Activated CD4-positive, alpha-beta T cell treated with anti-CD3 and anti-CD28 coated beads, Interleukin-2, amount 10 ng/mL, durations not matched to agents 7 days and 5 days (primary cell): ENCODE measurements around the gene OCIAD2. TPM values are rescaled to one million over a fixed set of nuclear protein-coding genes. Genes with fewer than 3 reads are reported as not detected.
A peak's percentile ranks its signal among the peaks of the same experiment; 100 is the strongest.
"Not testable (repeated sequence)": the region's sequence is repeated elsewhere in the genome, so short reads cannot be mapped to it uniquely, and the experiment has no call there.

Experiments
- CTCF ChIA-PET: fragments of 350-600 bp; sonication (Branson Sonifier 250); formaldehyde crosslinking; loops from one replicate; lab custom pipeline; 2021; ENCODE audit warnings: antibody characterized with exemption; lab: Charles Lee
- POLR2A ChIA-PET: fragments of 350-600 bp; sonication (Branson Sonifier 250); formaldehyde crosslinking; loops from one replicate; lab custom pipeline; 2021; ENCODE audit warnings: antibody characterized with exemption; lab: Charles Lee
- DNase-seq: peaks from one replicate; pipeline ENCODE4 v3.0.0-alpha.2; 2020
- H3K27ac Mint-ChIP-seq: one replicate; pipeline ENCODE4 v1.8.0; 2021; ENCODE audit warnings: mild to moderate bottlenecking, moderate library complexity, mixed read lengths
- H3K27me3 Mint-ChIP-seq: one replicate; pipeline ENCODE4 v1.8.0; 2021; ENCODE audit warnings: mixed read lengths
- H3K36me3 Mint-ChIP-seq: one replicate; pipeline ENCODE4 v1.8.0; 2021; ENCODE audit warnings: low read depth, mixed read lengths
- H3K4me1 Mint-ChIP-seq: one replicate; pipeline ENCODE4 v1.8.0; 2021; ENCODE audit warnings: mixed read lengths
- H3K4me3 Mint-ChIP-seq: one replicate; pipeline ENCODE4 v1.8.0; 2021; ENCODE audit warnings: mild to moderate bottlenecking, moderate library complexity, mixed read lengths
- H3K9me3 Mint-ChIP-seq: one replicate; pipeline ENCODE4 v1.8.0; 2021; ENCODE audit warnings: mixed read lengths
- total RNA-seq, 2 experiments: library from RNA; stranded (reverse); gene quantifications; one replicate each; pipeline ENCODE4 v1.2.3, GENCODE V29; 2021

Gene OCIAD2
- total RNA-seq, 2 experiments from 2014 or later, result 99.0 to 137 TPM

- Mint-ChIP-seq H3K27me3 (no peaks in the 10 kb centered on the region), H3K36me3 (peaks cover 48% of the 10 kb centered on the region), H3K4me1 (peaks cover 59% of the 10 kb centered on the region), H3K9me3 (no peaks in the 10 kb centered on the region), H3K27ac (peak overlapping the region; percentile 21), H3K4me3 (peak overlapping the region; percentile 85)
- no peak for DNase-seq
- ChIA-PET POLR2A (no interaction called here), CTCF (interaction anchor here (0.6 kb wide), 2 partner anchors 114 to 417 kb away, joined by 3 to 5 read pairs; no protein-coding TSS in a partner anchor)
These were observed 1.9 kb downstream of the OCIAD2 start for GRCh38 chr4:48904541-48905142.

GRCh38 chr4:48904101-48904500, 2.5 kb downstream of the OCIAD2 start:
- Mint-ChIP-seq H3K9me3 (no peaks in the 10 kb centered on the region), H3K27me3 (no peaks in the 10 kb centered on the region), H3K27ac (no peak overlapping the region), H3K4me3 (no peak overlapping the region), H3K4me1 (peaks cover 61% of the 10 kb centered on the region), H3K36me3 (peaks cover 53% of the 10 kb centered on the region)
- ChIA-PET POLR2A (no interaction called here), CTCF (interaction anchor here (0.6 to 0.7 kb wide), 2 partner anchors 66 to 113 kb away, joined by 3 read pairs; no protein-coding TSS in a partner anchor)
- DNase-seq, result no peak

- no peaks in the 10 kb centered on the region for H3K27me3 Mint-ChIP-seq
- H3K27ac Mint-ChIP-seq, result no peak overlapping the region
- H3K9me3 Mint-ChIP-seq, result no peaks in the 10 kb centered on the region
- H3K4me3 Mint-ChIP-seq, result no peak overlapping the region
- CTCF ChIA-PET, result no interaction called here
- peaks cover 63% of the 10 kb centered on the region for H3K4me1 Mint-ChIP-seq
- DNase-seq, result no peak
- peaks cover 70% of the 10 kb centered on the region for H3K36me3 Mint-ChIP-seq
- POLR2A ChIA-PET, result no interaction called here
These were observed 4.3 kb downstream of the OCIAD2 start for GRCh38 chr4:48902266-48902665.

GRCh38 chr4:48901196-48901595, 5.4 kb downstream of the OCIAD2 start:
- Mint-ChIP-seq H3K27me3 (no peaks in the 10 kb centered on the region), H3K4me1 (peaks cover 58% of the 10 kb centered on the region), H3K9me3 (no peaks in the 10 kb centered on the region), H3K36me3 (peaks cover 78% of the 10 kb centered on the region), H3K4me3 (no peak overlapping the region), H3K27ac (no peak overlapping the region)
- no peak for DNase-seq
- CTCF ChIA-PET, result no interaction called here
- POLR2A ChIA-PET, result no interaction called here

DNA sequence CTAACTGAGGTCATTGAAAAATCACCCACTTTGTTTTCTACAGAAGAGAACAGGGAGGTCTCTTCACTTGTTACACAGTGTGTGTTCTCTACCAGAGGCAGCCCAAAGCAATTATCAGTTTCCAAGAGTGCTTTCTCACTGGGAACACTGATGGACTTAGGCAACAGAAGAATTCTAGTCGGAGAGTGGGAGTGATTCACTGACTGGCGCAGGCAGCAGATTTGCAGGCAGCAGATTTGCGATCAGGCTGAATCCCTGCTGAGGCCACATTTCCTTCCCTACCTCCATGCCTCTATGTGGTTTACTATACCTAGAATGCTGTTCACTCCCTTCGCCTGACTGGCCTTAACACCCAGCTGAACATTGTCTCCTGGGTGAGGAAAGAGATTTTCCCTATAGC, 6.6 kb downstream of the OCIAD2 start:
- H3K4me1 Mint-ChIP-seq, result peaks cover 50% of the 10 kb centered on the region

GRCh38 chr4:48899432-48899749, 7.2 kb downstream of the OCIAD2 start:
- ChIA-PET CTCF (no interaction called here), POLR2A (no interaction called here)
- no peaks in the 10 kb centered on the region for H3K27me3 Mint-ChIP-seq
- no peak for DNase-seq
- peaks cover 81% of the 10 kb centered on the region for H3K36me3 Mint-ChIP-seq
- no peak overlapping the region for H3K4me3 Mint-ChIP-seq
- peak overlapping the region; percentile 44 for H3K27ac Mint-ChIP-seq
- peaks cover 47% of the 10 kb centered on the region for H3K4me1 Mint-ChIP-seq
- H3K9me3 Mint-ChIP-seq, result no peaks in the 10 kb centered on the region

More for the DNA sequence above, 6.6 kb downstream of the OCIAD2 start:
- Mint-ChIP-seq H3K36me3 (peaks cover 82% of the 10 kb centered on the region), H3K9me3 (no peaks in the 10 kb centered on the region), H3K27ac (peak overlapping the region; percentile 39), H3K4me3 (no peak overlapping the region), H3K27me3 (no peaks in the 10 kb centered on the region)
- POLR2A ChIA-PET, result no interaction called here
- CTCF ChIA-PET, result interaction anchor here (0.5 to 0.7 kb wide), 2 partner anchors 15 to 343 kb away, joined by 4 to 5 read pairs; no protein-coding TSS in a partner anchor
- DNase-seq, result no peak

DNA sequence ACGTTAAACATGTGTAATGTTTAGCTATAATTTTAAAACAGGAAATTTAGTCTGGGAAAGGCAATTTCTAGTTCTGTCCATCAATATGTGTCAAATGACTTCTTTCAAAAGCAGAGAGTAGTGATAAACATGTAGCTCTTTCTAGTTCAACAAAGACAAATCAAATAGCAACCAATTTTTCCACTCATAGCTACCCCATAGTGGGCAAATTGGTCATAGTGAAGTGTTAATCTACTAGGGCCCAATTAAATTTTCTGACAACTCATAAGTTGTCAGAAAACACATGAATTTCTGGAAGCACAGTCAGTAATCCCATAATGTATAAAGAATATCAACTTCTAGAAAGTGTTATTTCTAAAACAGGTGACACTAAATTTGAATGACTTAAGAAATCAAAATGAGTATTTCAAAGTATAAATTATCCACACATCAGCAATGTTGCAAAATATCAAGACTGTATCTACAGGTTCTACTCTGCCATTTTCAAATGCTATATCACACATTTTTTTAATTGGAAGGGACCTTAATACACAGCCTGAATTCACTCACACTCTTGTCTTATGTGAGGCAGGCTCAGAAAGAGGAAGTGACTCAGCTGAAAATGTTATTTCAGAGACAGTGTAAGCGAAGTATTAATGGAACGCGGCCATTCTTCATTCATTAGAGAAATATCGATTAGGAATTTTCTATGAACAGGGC, 7.7 kb downstream of the OCIAD2 start:
- CTCF ChIA-PET, result interaction anchor here (0.8 kb wide), 1 partner anchor 39 kb away, joined by 3 read pairs; no protein-coding TSS in a partner anchor
- Mint-ChIP-seq H3K4me3 (no peak overlapping the region), H3K27me3 (no peaks in the 10 kb centered on the region), H3K36me3 (peaks cover 82% of the 10 kb centered on the region), H3K4me1 (peaks cover 46% of the 10 kb centered on the region), H3K27ac (peak overlapping the region; percentile 44), H3K9me3 (no peaks in the 10 kb centered on the region)
- no peak for DNase-seq
- POLR2A ChIA-PET, result no interaction called here

- peaks cover 85% of the 10 kb centered on the region for H3K36me3 Mint-ChIP-seq
- H3K9me3 Mint-ChIP-seq, result no peaks in the 10 kb centered on the region
- CTCF ChIA-PET, result no interaction called here
- no peak overlapping the region for H3K4me3 Mint-ChIP-seq
- no peaks in the 10 kb centered on the region for H3K27me3 Mint-ChIP-seq
- no peak for DNase-seq
- H3K27ac Mint-ChIP-seq, result no peak overlapping the region
- POLR2A ChIA-PET, result no interaction called here
- H3K4me1 Mint-ChIP-seq, result peaks cover 35% of the 10 kb centered on the region
These were observed 9.7 kb downstream of the OCIAD2 start for GRCh38 chr4:48896845-48897244.

DNA sequence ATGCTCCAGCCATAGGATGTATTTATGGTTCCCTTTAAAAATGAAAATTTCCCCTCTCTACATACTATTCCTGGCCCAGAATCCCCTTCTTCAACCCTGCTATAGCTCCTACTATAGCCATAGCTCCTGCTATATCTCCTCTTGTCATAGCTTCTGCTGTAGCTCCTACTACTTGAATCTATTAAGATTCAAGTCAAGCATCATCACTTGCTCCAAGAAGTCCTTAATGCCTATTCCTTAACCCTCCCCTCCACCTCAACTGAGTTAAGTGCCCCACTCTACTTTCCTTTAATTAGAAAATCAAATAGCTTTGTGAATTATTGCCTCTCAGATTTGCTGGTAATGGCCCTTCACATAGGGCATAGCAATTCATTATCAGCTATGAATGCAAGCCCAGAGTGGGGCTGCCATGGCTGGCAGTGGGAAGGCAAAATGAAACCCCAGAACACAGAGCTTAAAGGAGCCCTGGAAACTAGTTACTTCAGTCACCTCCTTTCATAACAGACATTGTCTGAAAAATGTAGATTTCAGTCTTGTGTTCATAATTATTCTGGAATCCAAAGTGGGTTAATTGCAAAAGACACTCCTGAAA, 15.4 kb downstream of the OCIAD2 start:
- Mint-ChIP-seq H3K27ac (no peak overlapping the region), H3K4me1 (peaks cover 4% of the 10 kb centered on the region), H3K27me3 (no peaks in the 10 kb centered on the region), H3K36me3 (peaks cover 76% of the 10 kb centered on the region), H3K9me3 (peaks cover 19% of the 10 kb centered on the region), H3K4me3 (no peak overlapping the region)
- DNase-seq, result no peak
- ChIA-PET CTCF (interaction anchor here (1.2 kb wide), 1 partner anchor 15 kb away, joined by 3 read pairs; no protein-coding TSS in a partner anchor), POLR2A (no interaction called here)

- peaks cover 19% of the 10 kb centered on the region for H3K9me3 Mint-ChIP-seq
- H3K27me3 Mint-ChIP-seq, DNase-seq, CTCF ChIA-PET, H3K4me3 Mint-ChIP-seq, H3K27ac Mint-ChIP-seq, H3K4me1 Mint-ChIP-seq, POLR2A ChIA-PET: not testable (repeated sequence)
- peaks cover 63% of the 10 kb centered on the region for H3K36me3 Mint-ChIP-seq
These were observed 16.8 kb downstream of the OCIAD2 start for GRCh38 chr4:48889750-48890149.

DNA sequence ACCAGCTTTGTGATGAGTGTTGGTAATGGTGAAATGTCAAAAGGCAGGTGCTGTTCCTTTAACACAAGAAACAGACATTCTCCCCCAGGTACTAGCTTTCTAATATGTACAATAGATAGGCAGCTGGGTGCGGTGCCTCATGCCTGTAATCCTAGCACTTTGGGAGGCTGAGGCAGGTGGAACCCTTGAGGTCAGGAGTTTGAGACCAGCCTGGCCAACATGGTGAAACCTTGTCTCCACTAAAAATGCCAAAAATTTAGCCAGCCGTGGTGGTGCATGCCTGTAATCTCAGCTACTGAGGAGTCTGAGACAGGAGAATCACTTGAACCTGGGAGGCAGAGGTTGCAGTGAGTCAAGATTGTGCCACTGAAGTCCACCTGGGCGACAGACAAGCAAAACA, 24.9 kb downstream of the OCIAD2 start:
- CTCF ChIA-PET, H3K4me1 Mint-ChIP-seq, H3K27me3 Mint-ChIP-seq, H3K9me3 Mint-ChIP-seq, H3K27ac Mint-ChIP-seq, DNase-seq, H3K4me3 Mint-ChIP-seq, POLR2A ChIA-PET, H3K36me3 Mint-ChIP-seq: not testable (repeated sequence)

- Mint-ChIP-seq H3K36me3 (peaks cover 5% of the 10 kb centered on the region), H3K4me3 (no peak overlapping the region), H3K9me3 (peaks cover under 1% of the 10 kb centered on the region), H3K4me1 (no peaks in the 10 kb centered on the region), H3K27me3 (peaks cover 2% of the 10 kb centered on the region), H3K27ac (no peak overlapping the region)
- ChIA-PET POLR2A (no interaction called here), CTCF (no interaction called here)
- DNase-seq, result no peak
These were observed 26.8 kb downstream of the OCIAD2 start for GRCh38 chr4:48879561-48880442.
